ENCODE data around the gene ADAMTSL2. TPM values are rescaled to one million over a fixed set of nuclear protein-coding genes. Genes with fewer than 3 reads are reported as not detected.

Gene ADAMTSL2
- total RNA-seq, 4 donors from 2014 or later: 11.1 to 38.9 (median 26.9) TPM

DNA sequence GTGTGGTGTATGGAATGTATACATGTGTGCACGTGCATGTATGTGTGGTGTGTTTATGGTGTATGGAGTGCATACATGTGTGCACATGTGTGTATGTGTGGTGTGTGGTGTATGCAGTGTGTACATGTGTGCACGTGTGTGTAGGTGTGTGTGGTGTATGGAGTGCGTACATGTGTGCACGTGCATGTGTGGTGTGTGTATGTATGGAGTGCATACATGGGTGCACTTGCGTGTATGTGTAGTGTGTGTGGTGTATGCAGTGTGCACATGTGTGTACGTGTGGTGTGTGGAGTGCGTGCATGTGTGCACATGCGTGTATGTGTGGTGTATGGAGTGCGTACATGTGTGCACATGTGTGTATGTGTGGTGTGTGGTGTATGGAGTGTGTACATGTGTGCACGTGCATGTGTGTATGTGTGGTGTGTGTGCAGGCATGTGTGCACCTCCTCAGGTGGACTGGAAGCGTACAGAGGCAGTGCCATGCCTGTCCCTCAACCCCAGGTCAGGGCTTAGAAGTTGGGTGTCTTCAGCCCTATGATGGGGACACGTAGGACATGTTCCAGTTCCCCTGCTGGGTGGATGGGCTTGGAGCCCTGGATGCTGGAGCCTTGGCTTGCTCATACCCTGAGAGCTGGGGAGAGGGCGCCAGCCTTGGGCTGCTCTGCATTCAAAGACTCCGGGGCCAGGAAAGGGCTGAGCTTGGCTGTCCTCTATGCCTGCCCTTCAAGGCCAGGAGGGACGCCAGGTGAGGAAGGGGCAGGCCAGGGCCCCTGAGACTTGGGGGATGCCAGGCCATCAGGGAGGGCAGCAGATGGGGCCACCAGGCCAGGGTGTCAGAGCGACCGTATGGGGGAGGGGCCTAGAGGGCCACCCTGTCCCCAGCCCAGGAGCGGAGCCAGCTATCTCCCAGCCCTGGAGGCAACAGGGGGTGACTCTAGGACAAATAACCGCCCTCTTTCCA, 22.0 kb upstream of the ADAMTSL2 start:
- 88 to 94% methylated on average over 17 to 18 of the region's 19 CpGs for whole genome bisulfite sequencing, 2 donors
- Histone ChIP-seq H3K36me3 (no peaks in the 10 kb centered on the region), H3K27me3 (no peaks in the 10 kb centered on the region), H3K9me3 (no peaks in the 10 kb centered on the region), H3K4me1 (peaks cover 0 to 54% (median 17%) of the 10 kb centered on the region in 4 donors), H3K27ac (no peak overlapping the region), H3K4me3 (no peak overlapping the region)
- no peak for TF ChIP-seq POLR2A (IDR thresholded peaks at IDR 0.05)
- TF ChIP-seq, protein P1, sequence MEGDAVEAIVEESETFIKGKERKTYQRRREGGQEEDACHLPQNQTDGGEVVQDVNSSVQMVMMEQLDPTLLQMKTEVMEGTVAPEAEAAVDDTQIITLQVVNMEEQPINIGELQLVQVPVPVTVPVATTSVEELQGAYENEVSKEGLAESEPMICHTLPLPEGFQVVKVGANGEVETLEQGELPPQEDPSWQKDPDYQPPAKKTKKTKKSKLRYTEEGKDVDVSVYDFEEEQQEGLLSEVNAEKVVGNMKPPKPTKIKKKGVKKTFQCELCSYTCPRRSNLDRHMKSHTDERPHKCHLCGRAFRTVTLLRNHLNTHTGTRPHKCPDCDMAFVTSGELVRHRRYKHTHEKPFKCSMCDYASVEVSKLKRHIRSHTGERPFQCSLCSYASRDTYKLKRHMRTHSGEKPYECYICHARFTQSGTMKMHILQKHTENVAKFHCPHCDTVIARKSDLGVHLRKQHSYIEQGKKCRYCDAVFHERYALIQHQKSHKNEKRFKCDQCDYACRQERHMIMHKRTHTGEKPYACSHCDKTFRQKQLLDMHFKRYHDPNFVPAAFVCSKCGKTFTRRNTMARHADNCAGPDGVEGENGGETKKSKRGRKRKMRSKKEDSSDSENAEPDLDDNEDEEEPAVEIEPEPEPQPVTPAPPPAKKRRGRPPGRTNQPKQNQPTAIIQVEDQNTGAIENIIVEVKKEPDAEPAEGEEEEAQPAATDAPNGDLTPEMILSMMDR (IDR thresholded peaks at IDR 0.05): no peak
- no peak for TF ChIP-seq EP300 (IDR thresholded peaks at IDR 0.05)
- no peak for DNase-seq (ENCODE audit: low spot score in 2 of 2)

DNA sequence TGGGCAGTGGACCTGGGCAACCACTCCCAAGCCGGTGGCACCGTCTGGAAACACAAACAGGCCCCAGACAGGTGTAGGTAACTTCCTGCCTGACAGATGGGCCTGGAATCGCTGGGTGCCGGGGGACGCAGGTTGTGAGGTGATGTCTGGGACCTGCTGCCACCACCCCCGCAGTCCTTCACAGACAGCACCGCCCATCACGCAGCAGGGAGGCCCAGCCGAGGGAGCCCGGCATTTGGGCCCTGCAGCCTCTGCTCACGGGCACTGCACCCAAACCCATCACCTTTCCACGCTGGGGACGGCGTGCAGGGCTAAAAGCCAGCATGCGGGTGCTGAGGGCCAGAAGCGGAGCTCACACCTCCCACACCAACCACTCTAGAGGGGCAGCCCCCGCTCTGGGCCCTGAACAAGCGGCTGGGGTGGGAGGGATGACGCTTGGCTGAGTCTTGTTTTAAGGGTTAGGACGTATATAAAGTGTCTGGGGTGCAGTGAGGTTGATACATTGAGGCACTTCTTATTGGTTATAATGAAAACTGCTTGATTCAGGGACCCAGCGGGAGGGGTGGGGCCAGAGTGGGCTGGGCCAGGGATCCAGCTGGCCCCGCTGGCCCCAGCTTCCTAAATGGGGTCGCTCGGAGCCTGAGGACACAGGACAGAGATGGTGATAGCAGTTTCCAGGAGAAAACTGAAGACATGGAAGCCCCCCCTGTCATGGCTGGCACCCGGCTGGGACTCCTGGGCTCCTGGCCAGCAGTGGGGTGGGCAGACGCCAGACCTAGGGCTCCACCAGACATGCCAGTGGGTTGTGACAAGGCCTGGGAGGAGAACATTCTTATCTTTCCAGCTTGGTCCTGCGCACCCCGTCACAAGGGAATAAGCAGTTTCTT, 21.0 kb upstream of the ADAMTSL2 start:
- Histone ChIP-seq H3K4me3 (no peak overlapping the region), H3K27ac (no peak overlapping the region), H3K36me3 (no peaks in the 10 kb centered on the region), H3K4me1 (peaks cover 0 to 54% (median 17%) of the 10 kb centered on the region in 4 donors), H3K27me3 (peaks cover 0 to 3% of the 10 kb centered on the region in 2 donors), H3K9me3 (no peaks in the 10 kb centered on the region)
- TF ChIP-seq POLR2A (IDR thresholded peaks at IDR 0.05): no peak
- TF ChIP-seq, protein P1 (IDR thresholded peaks at IDR 0.05): no peak
- no peak for TF ChIP-seq EP300 (IDR thresholded peaks at IDR 0.05)
- no peak for DNase-seq (ENCODE audit: low spot score in 2 of 2)
- WGBS, 2 donors: 62 to 65% methylated on average over 18 to 22 of the region's 28 CpGs

DNA sequence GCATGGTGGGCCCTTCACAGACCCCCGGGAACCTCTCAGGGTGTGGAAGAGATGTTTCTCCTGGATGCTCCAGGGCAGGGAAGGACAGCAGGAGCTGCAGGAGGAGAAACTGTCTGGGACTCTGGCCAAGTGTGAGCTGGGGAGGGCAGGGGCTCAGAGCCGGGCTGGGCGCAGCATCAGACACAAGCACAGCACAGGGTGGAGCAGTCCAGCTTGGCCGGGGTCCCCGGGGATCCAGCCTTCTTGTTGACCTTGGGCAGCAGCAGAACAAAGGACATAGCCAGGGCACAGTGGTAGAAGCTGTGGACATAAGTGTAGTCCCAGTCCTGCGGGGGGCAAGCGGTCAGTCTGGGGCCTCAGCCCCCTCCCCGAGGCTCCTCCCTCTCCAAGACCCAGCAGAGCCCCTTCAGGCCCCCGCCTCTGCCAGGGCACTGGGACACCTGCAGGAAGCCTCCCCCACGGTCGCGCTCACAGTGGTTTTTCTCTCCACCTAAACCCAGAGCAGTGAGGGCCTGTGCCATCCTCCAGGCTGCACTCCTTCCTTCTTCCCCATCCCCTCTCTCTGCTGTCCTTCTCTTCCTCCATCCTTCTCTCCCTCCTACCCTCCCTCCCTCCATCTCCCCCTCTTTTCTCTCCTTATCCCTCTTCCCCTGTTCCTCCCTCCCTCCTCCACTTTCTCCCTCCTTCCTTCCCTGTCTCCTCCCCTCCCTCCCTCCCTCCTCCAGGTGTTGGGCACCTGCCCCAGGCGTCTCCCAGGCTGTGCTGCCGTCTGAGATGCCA, 19.9 kb upstream of the ADAMTSL2 start:
- no peaks in the 10 kb centered on the region for H3K9me3 ChIP-seq
- peaks cover 0 to 44% (median 10%) of the 10 kb centered on the region in 4 donors for H3K4me1 ChIP-seq
- no peaks in the 10 kb centered on the region for H3K36me3 ChIP-seq
- TF ChIP-seq, protein P1 (IDR thresholded peaks at IDR 0.05): no peak
- TF ChIP-seq POLR2A (IDR thresholded peaks at IDR 0.05) (no peak), EP300 (IDR thresholded peaks at IDR 0.05) (no peak)
- WGBS, 2 donors: 28 to 38% methylated on average over 13 of the region's 14 CpGs
- peak overlapping the region in 1 of 4 donors; percentile 49 for H3K27ac ChIP-seq
- H3K4me3 ChIP-seq: no peak overlapping the region
- DNase-seq (ENCODE audit: low spot score in 2 of 2): peak in 1 of 2 donors; percentile 58
- H3K27me3 ChIP-seq: peaks cover 0 to 3% of the 10 kb centered on the region in 2 donors

DNA sequence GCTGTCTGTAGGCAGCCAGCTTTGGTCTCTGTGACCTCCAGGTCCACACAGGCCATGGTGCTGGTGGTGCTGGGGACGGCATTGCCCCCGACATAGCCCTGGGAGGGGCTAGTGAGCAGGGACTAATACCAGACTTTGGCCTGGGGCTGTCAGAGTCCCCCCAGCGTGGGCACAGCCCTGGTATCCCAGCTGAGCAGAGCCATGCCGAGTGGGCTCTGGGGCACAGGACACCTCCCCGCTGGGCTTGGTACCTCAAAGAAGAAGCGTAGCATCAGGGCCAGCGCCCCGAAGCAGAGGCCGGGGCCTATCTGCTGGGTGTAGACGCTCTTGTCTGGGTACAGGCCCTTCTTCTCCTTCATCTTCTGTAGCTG, 19.3 kb upstream of the ADAMTSL2 start:
- TF ChIP-seq, protein P1 (IDR thresholded peaks at IDR 0.05): no peak
- no peak for TF ChIP-seq POLR2A (IDR thresholded peaks at IDR 0.05)
- WGBS, 2 donors: 72 to 88% methylated on average over 2 to 7 of the region's 10 CpGs
- peak overlapping the region in 1 of 4 donors; percentile 49 for H3K27ac ChIP-seq
- no peak overlapping the region for H3K4me3 ChIP-seq
- no peaks in the 10 kb centered on the region for H3K36me3 ChIP-seq
- peaks cover 0 to 38% (median 7%) of the 10 kb centered on the region in 4 donors for H3K4me1 ChIP-seq
- no peaks in the 10 kb centered on the region for H3K9me3 ChIP-seq
- peaks cover 0 to 3% of the 10 kb centered on the region in 2 donors for H3K27me3 ChIP-seq
- DNase-seq (ENCODE audit: low spot score in 2 of 2): no peak

Data from tibial nerve (tissue), 4 donors.